ENCODE measurements around the gene SERPINF2.

Gene SERPINF2

DNA sequence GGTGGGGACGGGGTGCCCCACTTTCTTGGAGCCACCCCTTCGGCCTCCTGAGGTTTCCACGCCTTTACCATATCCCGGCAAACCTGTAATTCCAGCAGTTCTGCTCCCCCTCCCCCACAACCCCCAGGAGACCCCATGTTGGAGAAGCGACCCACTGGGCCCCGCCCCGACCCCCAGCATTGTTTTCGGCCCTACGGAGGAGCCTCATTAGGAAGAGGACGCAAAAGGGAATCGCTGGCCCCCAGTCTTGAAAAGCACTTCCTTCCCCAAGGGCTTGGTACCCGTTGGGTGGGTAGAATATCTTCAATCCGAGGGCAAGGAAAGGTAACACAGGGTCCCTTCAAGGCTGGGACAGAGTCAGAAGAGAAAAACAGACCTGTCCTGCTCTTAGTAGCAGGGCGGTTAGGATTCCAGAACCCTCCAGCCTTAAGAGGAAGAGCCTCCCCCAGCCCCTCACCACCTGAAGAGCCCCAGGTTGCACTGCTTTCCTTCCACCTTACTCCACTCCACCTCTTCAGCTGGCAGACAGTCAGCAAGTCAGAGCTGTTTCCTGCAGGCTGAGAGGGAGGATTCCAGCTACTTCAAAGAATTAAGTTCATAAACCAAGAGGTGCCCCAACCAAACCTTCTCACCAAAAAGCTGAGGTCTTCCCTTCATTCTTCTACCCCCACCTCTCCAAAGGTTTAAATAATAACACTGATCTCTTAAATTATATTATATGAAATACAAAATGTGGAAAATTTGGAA lies 31.7 kb upstream of the SERPINF2 start:
- DNase-seq (ENCODE audit: low read depth), result peak; percentile 35
- peak overlapping the region; percentile 99 for H3K9ac ChIP-seq (ENCODE audit: low read length)
- peak overlapping the region; percentile 97 for H3K4me3 ChIP-seq (ENCODE audit: low read length)
- peaks cover 36% of the 10 kb centered on the region for H3K4me1 ChIP-seq (ENCODE audit: control insufficient read depth, insufficient read depth, low read length)
- H3K9me3 ChIP-seq (ENCODE audit: control insufficient read depth, low read length), result no peaks in the 10 kb centered on the region
- peaks cover 40% of the 10 kb centered on the region for H3K36me3 ChIP-seq (ENCODE audit: control insufficient read depth, insufficient read depth, low read length, severe bottlenecking)
- H3K27me3 ChIP-seq (replicated peaks; ENCODE audit: control insufficient read depth, insufficient read depth, low read length), result no peaks in the 10 kb centered on the region

DNA sequence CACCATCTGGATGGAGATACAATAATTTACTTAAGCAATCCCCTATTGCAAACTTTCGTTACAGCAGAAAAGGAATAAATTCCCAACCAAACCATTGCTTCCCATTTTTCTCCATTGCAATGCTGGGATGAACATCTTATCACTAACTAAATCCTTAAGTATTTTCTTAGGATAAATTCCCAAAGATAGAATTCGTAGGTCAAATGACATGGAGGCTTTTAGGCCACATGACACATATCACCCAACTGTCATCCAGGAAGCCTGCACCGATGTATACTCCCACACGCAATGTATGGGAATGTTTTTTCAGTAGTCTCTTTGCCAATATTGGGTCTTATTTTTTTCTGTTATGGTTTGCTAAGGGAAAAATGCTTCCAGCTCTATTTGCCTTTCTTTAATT lies 30.9 kb upstream of the SERPINF2 start:
- Histone ChIP-seq H3K9me3 (ENCODE audit: control insufficient read depth, low read length) (no peaks in the 10 kb centered on the region), H3K4me3 (ENCODE audit: low read length) (peak overlapping the region; percentile 97), H3K9ac (ENCODE audit: low read length) (peak overlapping the region; percentile 99), H3K27me3 (replicated peaks; ENCODE audit: control insufficient read depth, insufficient read depth, low read length) (no peaks in the 10 kb centered on the region), H3K4me1 (ENCODE audit: control insufficient read depth, insufficient read depth, low read length) (peaks cover 36% of the 10 kb centered on the region), H3K36me3 (ENCODE audit: control insufficient read depth, insufficient read depth, low read length, severe bottlenecking) (peaks cover 40% of the 10 kb centered on the region)
- DNase-seq (ENCODE audit: low read depth), result peak; percentile 17

DNA sequence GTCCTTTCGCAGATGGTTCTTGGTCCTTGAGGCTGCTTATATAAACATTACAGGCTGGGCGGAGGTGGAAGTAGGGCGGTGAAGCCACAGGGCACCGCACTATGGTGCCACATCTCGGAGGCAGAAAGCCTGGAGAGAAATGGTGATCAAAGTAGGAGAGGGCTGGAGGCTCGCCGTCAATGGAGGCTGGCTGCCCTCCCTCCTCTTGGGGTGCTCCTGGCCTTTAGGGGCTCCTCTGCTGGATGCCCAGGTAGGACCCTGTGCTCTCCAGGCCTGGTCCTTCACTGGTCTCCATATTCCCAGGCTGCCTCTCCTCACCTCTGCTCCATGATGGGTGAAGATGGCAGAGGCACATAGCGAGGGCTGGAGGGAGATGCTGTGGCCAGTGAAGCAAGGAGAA lies 30.4 kb upstream of the SERPINF2 start:
- no peaks in the 10 kb centered on the region for H3K9me3 ChIP-seq (ENCODE audit: control insufficient read depth, low read length)
- H3K4me3 ChIP-seq (ENCODE audit: low read length), result peak overlapping the region; percentile 97
- H3K9ac ChIP-seq (ENCODE audit: low read length), result peak overlapping the region; percentile 99
- peaks cover 40% of the 10 kb centered on the region for H3K36me3 ChIP-seq (ENCODE audit: control insufficient read depth, insufficient read depth, low read length, severe bottlenecking)
- DNase-seq (ENCODE audit: low read depth), result no peak
- H3K27me3 ChIP-seq (replicated peaks; ENCODE audit: control insufficient read depth, insufficient read depth, low read length), result no peaks in the 10 kb centered on the region
- peaks cover 36% of the 10 kb centered on the region for H3K4me1 ChIP-seq (ENCODE audit: control insufficient read depth, insufficient read depth, low read length)

DNA sequence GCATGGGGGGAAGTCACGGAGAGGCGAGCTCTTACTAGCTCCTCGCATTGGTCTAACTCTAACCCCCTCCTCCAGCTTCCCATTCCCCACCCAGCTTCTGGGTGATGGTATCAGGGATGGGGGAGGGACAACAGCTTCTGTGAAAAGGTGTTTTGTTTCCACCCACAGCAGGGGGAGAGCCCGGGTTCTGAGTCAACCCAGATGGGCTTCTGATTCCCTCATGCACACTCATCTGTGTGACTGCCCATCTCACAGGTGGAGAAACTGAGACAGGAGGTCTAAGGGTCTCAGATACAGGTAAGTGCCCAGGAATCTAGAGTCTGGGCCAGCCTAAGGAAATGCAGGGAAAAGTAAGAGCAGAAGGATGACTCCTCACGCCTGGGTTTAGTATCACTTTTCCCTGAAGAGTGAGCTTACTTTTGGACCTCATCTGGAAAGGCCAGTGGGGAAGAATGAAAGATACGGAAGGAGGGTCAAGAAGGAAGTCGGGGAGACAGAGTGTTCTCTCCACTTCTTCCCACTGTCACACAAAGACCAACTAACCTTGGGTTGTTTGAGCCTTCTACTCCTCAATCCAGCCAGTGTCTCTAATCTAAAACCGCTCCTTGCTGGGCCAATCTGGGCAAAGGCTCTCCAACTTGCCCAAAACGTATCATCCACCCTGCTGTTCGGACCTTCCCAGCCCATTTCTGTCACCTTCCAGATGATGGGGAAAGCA lies 29.4 kb upstream of the SERPINF2 start:
- Histone ChIP-seq H3K27me3 (replicated peaks; ENCODE audit: control insufficient read depth, insufficient read depth, low read length) (no peaks in the 10 kb centered on the region), H3K4me3 (ENCODE audit: low read length) (peak overlapping the region; percentile 97), H3K9me3 (ENCODE audit: control insufficient read depth, low read length) (no peaks in the 10 kb centered on the region), H3K36me3 (ENCODE audit: control insufficient read depth, insufficient read depth, low read length, severe bottlenecking) (peaks cover 34% of the 10 kb centered on the region), H3K9ac (ENCODE audit: low read length) (peak overlapping the region; percentile 99), H3K4me1 (ENCODE audit: control insufficient read depth, insufficient read depth, low read length) (peaks cover 44% of the 10 kb centered on the region)
- peak; percentile 19 for DNase-seq (ENCODE audit: low read depth)

DNA sequence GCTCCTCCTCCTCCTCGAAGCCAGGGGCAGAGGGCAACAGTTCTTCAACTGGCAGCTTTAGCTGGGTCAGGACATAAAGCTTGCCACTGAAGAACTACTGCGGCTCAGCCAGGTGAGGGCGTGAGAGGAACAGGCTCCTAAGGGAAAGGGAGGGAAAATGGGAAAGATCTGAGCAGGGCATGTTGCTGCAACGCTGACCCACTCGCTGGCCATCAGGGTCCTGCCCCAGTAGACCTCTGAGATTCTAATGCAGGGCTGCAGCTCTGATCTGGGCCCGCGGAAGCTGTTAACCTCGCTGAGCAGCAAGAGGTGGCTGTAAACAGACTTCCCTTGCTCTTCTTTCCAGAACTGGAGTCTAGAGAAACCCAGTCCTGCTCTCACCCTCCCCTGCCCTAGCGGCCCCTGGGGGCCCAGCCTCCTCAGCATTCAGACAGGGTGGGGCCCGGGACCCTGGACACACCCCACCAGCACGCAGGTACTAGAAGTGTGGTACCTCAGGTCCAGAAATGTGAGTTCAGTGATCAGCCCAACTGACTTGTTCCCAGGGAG lies 28.7 kb upstream of the SERPINF2 start:
- Histone ChIP-seq H3K36me3 (ENCODE audit: control insufficient read depth, insufficient read depth, low read length, severe bottlenecking) (peaks cover 34% of the 10 kb centered on the region), H3K27me3 (replicated peaks; ENCODE audit: control insufficient read depth, insufficient read depth, low read length) (no peaks in the 10 kb centered on the region), H3K4me3 (ENCODE audit: low read length) (peak overlapping the region; percentile 97), H3K9me3 (ENCODE audit: control insufficient read depth, low read length) (no peaks in the 10 kb centered on the region), H3K9ac (ENCODE audit: low read length) (peak overlapping the region; percentile 99), H3K4me1 (ENCODE audit: control insufficient read depth, insufficient read depth, low read length) (peaks cover 46% of the 10 kb centered on the region)
- peak; percentile 49 for DNase-seq (ENCODE audit: low read depth)

DNA sequence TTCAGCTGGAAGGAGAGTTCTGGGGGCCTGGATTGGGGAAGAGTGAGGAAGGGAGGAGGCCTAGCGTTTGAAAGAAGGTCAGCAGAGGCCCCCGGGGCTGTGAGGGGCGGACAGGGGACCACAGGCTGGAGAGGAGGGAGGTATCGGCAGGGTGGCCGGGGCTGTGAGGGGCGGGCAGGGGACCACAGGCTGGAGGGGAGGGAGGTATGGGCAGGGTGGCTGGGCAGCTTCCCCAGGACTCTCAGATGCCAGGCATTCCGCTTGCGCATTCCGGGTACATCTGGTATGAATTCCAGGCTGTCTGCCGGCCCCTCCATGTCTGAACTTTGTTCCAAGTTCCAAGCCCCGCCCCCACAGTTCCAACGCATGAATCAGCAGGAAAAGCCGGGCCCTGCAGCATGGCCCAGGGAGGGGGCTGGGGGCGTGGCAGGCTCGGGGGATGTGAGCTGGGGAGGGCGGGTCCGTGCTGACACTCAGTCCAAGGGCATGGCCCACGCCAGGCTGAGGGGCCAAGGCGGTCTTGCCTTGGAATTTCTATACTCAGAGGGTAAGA lies 28.2 kb upstream of the SERPINF2 start:
- H3K36me3 ChIP-seq (ENCODE audit: control insufficient read depth, insufficient read depth, low read length, severe bottlenecking), result peaks cover 34% of the 10 kb centered on the region
- H3K4me3 ChIP-seq (ENCODE audit: low read length), result peak overlapping the region; percentile 97
- peak; percentile 100 for DNase-seq (ENCODE audit: low read depth)

DNA sequence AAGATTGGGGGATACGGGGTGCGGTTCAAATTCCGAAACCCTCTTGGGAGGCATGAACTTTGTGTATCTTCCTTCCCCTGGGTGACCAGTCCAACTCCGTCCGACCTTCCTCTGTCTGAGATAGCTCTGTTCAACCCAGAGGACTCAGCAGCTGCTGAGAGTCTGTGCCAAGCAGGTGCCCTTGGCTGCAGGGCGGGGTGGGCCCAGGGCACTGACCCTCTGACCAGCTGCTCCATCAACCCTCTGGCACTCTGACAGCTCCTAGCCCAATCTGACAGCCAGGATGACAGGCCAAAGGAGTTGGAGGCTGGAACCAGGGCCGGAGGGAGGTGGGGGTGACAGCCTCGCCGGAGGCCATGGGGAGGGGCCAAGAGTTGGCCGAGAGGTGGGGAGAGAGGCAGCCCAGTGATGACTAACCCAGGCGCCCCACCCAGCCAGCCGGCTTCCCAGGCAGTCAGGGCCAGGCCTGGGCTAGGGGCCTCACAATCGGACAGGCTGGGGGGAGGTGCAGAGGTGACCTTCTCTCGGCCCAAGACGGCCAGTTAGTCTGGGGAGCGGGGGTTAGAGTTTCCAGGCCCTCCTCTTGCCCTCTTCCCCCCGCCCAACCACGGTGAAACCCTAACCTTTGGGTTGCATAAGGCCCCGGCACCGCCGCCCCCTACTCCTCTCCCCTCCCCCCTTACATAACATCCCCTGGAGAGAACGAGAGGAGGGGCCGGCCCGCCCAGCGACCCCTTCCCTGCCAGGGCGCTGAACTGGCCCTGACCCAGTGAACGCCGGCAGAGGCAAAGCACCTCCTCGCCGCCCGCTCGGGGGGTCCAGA lies 27.5 kb upstream of the SERPINF2 start:
- peak; percentile 96 for DNase-seq (ENCODE audit: low read depth)
- no peaks in the 10 kb centered on the region for H3K27me3 ChIP-seq (replicated peaks; ENCODE audit: control insufficient read depth, insufficient read depth, low read length)
- H3K36me3 ChIP-seq (ENCODE audit: control insufficient read depth, insufficient read depth, low read length, severe bottlenecking), result peaks cover 34% of the 10 kb centered on the region
- H3K9ac ChIP-seq (ENCODE audit: low read length), result peak overlapping the region; percentile 99
- peaks cover 48% of the 10 kb centered on the region for H3K4me1 ChIP-seq (ENCODE audit: control insufficient read depth, insufficient read depth, low read length)
- no peaks in the 10 kb centered on the region for H3K9me3 ChIP-seq (ENCODE audit: control insufficient read depth, low read length)
- peak overlapping the region; percentile 97 for H3K4me3 ChIP-seq (ENCODE audit: low read length)

More for the DNA sequence above, 28.2 kb upstream of the SERPINF2 start:
- Histone ChIP-seq H3K27me3 (replicated peaks; ENCODE audit: control insufficient read depth, insufficient read depth, low read length) (no peaks in the 10 kb centered on the region), H3K4me1 (ENCODE audit: control insufficient read depth, insufficient read depth, low read length) (peaks cover 44% of the 10 kb centered on the region), H3K9ac (ENCODE audit: low read length) (peak overlapping the region; percentile 99), H3K9me3 (ENCODE audit: control insufficient read depth, low read length) (no peaks in the 10 kb centered on the region)

DNA sequence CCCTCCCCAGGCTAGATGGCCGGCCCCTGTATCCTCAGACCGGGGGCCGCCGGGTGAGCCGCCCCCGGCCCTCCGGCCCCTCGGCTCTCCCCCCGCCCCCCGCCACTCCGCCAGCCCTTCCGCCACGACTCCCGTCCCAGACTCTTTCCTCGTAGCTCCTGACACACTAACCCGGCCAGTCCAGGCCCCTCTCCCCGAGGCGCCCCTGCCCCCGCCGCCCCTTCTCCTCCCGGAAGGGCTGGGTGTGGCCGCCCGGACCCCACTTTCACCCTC lies 26.9 kb upstream of the SERPINF2 start:
- peak overlapping the region; percentile 99 for H3K9ac ChIP-seq (ENCODE audit: low read length)
- H3K9me3 ChIP-seq (ENCODE audit: control insufficient read depth, low read length), result no peaks in the 10 kb centered on the region
- peaks cover 53% of the 10 kb centered on the region for H3K4me1 ChIP-seq (ENCODE audit: control insufficient read depth, insufficient read depth, low read length)
- H3K36me3 ChIP-seq (ENCODE audit: control insufficient read depth, insufficient read depth, low read length, severe bottlenecking), result peaks cover 34% of the 10 kb centered on the region
- H3K27me3 ChIP-seq (replicated peaks; ENCODE audit: control insufficient read depth, insufficient read depth, low read length), result no peaks in the 10 kb centered on the region
- no peak for DNase-seq (ENCODE audit: low read depth)
- peak overlapping the region; percentile 97 for H3K4me3 ChIP-seq (ENCODE audit: low read length)

DNA sequence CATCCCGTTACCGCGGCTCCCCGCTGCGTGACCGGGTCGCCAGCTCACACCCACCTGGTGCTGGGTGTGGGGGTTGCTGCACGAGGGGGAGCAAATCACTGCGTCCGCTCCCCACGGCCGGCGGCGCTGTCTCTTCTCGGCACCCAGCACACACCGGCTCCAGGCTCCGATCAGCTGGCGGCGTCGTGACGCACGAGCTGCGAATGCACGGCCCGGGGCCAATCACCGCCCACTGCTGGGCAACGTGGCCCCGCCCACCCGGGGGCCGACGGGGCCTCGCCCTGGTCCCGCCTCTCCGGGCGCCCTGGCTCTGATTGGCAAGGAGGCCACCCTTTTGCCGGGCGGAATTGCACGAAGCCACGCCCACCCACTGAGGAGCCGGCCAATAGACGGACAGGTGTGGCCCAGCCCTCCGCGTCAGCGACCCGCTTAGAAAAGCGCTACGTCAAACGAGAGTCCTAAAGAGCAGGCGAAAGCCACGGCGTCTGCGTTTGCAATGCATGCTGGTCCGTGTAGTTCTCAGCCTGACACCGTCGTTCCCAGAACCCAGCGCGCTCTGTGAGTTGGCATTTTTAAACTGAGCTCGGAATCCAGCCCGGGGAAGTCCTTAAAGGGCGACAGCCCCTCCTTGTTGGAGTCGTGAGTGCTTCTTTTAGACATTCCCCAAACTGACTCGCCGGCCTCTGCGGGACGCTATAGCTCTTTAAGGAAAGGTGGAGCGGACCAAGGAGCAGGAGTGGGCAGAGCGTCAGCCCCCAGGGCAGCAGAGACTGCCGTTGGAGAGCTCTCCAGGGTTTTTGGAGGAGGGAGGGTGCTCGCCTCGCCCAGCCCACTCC lies 26.4 kb upstream of the SERPINF2 start:
- H3K4me3 ChIP-seq (ENCODE audit: low read length), result peak overlapping the region; percentile 97
- peaks cover 55% of the 10 kb centered on the region for H3K4me1 ChIP-seq (ENCODE audit: control insufficient read depth, insufficient read depth, low read length)
- H3K36me3 ChIP-seq (ENCODE audit: control insufficient read depth, insufficient read depth, low read length, severe bottlenecking), result peaks cover 30% of the 10 kb centered on the region
- no peaks in the 10 kb centered on the region for H3K27me3 ChIP-seq (replicated peaks; ENCODE audit: control insufficient read depth, insufficient read depth, low read length)
- H3K9me3 ChIP-seq (ENCODE audit: control insufficient read depth, low read length), result no peaks in the 10 kb centered on the region
- H3K9ac ChIP-seq (ENCODE audit: low read length), result peak overlapping the region; percentile 99
- DNase-seq (ENCODE audit: low read depth), result peak; percentile 100

DNA sequence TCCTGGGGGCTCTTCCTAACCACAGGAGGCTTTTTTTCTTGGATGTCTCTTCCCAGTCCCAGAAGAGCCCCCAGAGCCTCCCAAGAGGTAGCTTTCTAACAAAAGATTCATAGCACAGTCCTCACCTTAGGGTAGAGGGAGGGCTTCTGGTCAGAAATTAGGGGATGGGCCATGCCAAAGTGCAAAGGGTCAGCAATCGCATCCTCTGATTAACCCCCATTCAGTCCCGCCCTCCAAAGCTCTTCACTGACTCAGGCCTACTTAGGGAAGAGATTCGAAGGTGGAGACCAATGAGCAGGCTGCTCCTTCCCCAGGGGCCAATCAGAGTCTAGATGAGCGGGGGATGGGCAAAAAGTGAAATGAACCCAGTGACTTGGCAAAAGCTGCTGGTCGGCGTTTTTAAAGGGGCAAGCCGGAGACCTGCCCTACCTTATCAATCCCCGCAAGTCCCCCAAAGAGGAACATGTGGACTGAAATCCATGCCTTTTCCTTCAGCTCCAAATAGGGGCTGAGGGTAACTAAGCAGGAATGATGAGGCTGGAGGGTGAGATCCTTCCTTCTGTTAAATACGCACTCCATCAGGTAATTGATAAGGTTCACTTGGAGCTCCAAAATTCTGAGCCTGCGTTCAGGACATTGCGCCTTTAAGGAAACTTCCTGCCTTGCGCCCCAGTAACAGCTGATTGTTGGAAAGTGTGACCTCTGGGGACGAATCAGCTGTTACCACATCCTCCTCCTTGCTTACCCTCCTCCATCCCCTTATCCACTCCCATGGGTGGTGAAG lies 25.6 kb upstream of the SERPINF2 start:
- H3K27me3 ChIP-seq (replicated peaks; ENCODE audit: control insufficient read depth, insufficient read depth, low read length), result no peaks in the 10 kb centered on the region
- DNase-seq (ENCODE audit: low read depth), result peak; percentile 99
- peak overlapping the region; percentile 98 for H3K9ac ChIP-seq (ENCODE audit: low read length)
- peaks cover 52% of the 10 kb centered on the region for H3K4me1 ChIP-seq (ENCODE audit: control insufficient read depth, insufficient read depth, low read length)
- peaks cover 22% of the 10 kb centered on the region for H3K36me3 ChIP-seq (ENCODE audit: control insufficient read depth, insufficient read depth, low read length, severe bottlenecking)
- peak overlapping the region; percentile 88 for H3K4me3 ChIP-seq (ENCODE audit: low read length)
- no peaks in the 10 kb centered on the region for H3K9me3 ChIP-seq (ENCODE audit: control insufficient read depth, low read length)
